KMS-11 (cell line): Measurements from ENCODE around the gene PHF21B.

ENCODE experiments used
- H2AFZ ChIP-seq: fragments of 200-600 bp; sonication (generic); 2 replicates; pipeline ENCODE4 v1.6.1; 2016; ENCODE audit warnings: antibody characterized with exemption, mixed run types, low read depth
- H3K27ac ChIP-seq: fragments of 200-600 bp; sonication (generic); 2 replicates; pipeline ENCODE4 v1.6.1; 2016; ENCODE audit warnings: mild to moderate bottlenecking, mixed run types
- H3K27me3 ChIP-seq: fragments of 200-600 bp; sonication (generic); 2 replicates; pipeline ENCODE4 v1.6.1; 2017; ENCODE audit warnings: mild to moderate bottlenecking, low read depth, mixed run types, moderate library complexity; ENCODE audit not compliant: insufficient read depth
- H3K36me3 ChIP-seq: fragments of 200-600 bp; sonication (generic); 2 replicates; pipeline ENCODE4 v1.6.1; 2017; ENCODE audit warnings: mild to moderate bottlenecking, mixed run types; ENCODE audit not compliant: insufficient read depth
- H3K4me1 ChIP-seq: fragments of 200-600 bp; sonication (generic); 2 replicates; pipeline ENCODE4 v1.6.1; 2016; ENCODE audit warnings: mild to moderate bottlenecking, low read depth, mixed run types; ENCODE audit not compliant: poor library complexity, severe bottlenecking
- H3K4me2 ChIP-seq: fragments of 200-600 bp; sonication (generic); 2 replicates; pipeline ENCODE4 v1.7.0; 2016; ENCODE audit warnings: mild to moderate bottlenecking, mixed run types
- H3K4me3 ChIP-seq: fragments of 200-600 bp; sonication (generic); IDR thresholded peaks from 2 replicates; pipeline ENCODE4 v1.6.1; 2017; ENCODE audit warnings: low read depth, low read length, mixed read lengths; ENCODE audit not compliant: insufficient read depth
- H3K79me2 ChIP-seq: fragments of 200-600 bp; sonication (generic); 2 replicates; pipeline ENCODE4 v1.6.1; 2016; ENCODE audit warnings: low read depth, mixed run types; ENCODE audit not compliant: insufficient read depth
- H3K9ac ChIP-seq: fragments of 200-600 bp; sonication (generic); 2 replicates; pipeline ENCODE4 v1.6.1; 2016; ENCODE audit warnings: mild to moderate bottlenecking, mixed run types
- H4K20me1 ChIP-seq: fragments of 200-600 bp; sonication (generic); 2 replicates; pipeline ENCODE4 v1.6.1; 2016; ENCODE audit warnings: mild to moderate bottlenecking, mixed run types; ENCODE audit not compliant: insufficient read depth
- TF ChIP-seq, protein P1 (sequence below): fragments of 200-600 bp; sonication (generic); conservative IDR thresholded peaks from 2 replicates; pipeline ENCODE4 v1.6.1; 2017; ENCODE audit warnings: low read depth, mild to moderate bottlenecking, antibody characterized with exemption, low read length, moderate library complexity, mixed read lengths

The PHF21B gene

DNA sequence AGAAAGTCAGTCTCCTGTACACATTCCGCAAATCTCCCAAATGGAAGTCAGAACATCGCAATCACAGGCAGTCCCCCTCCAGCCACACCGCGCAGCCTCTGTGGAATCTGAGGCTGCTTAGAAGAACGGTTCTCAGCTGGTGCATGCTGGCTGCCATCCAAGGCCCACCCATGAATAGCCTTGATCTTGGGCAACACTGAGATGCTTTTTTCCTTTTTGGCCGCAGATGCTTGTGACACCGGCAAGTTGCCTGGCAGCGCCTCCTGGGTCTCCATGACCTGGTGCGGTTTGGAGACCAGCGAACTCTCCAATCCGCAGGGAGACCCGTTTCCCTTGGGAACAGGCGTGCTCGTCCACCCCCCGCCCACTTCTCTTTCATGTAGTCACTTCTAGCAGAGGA lies 26.3 kb upstream of the PHF21B start:
- TF ChIP-seq, protein P1, sequence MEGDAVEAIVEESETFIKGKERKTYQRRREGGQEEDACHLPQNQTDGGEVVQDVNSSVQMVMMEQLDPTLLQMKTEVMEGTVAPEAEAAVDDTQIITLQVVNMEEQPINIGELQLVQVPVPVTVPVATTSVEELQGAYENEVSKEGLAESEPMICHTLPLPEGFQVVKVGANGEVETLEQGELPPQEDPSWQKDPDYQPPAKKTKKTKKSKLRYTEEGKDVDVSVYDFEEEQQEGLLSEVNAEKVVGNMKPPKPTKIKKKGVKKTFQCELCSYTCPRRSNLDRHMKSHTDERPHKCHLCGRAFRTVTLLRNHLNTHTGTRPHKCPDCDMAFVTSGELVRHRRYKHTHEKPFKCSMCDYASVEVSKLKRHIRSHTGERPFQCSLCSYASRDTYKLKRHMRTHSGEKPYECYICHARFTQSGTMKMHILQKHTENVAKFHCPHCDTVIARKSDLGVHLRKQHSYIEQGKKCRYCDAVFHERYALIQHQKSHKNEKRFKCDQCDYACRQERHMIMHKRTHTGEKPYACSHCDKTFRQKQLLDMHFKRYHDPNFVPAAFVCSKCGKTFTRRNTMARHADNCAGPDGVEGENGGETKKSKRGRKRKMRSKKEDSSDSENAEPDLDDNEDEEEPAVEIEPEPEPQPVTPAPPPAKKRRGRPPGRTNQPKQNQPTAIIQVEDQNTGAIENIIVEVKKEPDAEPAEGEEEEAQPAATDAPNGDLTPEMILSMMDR, result no peak
- Histone ChIP-seq H4K20me1 (no peaks in the 10 kb centered on the region), H3K4me1 (no peaks in the 10 kb centered on the region), H3K27me3 (peaks cover 5% of the 10 kb centered on the region; the same call in 1 of the 2 replicates), H3K79me2 (no peaks in the 10 kb centered on the region), H3K9ac (no peak overlapping the region), H3K4me3 (no peak overlapping the region), H3K36me3 (no peaks in the 10 kb centered on the region), H3K4me2 (no peak overlapping the region), H2AFZ (no peak overlapping the region), H3K27ac (no peak overlapping the region)

DNA sequence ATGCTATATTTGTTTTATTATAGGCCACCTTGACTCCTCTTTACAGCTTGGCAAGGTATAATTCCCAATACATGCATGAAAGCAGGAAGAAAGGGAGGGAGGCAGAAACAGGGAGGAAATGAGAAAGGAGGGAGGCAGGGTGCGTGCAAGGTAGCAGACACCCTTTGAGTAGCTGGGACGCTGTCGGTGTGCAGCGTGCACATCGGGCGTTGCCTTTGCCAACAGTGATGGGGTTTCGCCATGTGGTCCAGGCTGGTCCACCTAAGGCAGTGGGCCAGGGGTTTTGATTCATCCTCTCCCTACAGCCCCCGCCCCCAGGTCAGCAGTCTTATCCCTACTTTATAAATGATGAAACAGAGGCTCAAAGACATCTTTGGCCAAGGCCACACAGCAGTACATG lies 25.0 kb upstream of the PHF21B start:
- H3K9ac ChIP-seq, result no peak overlapping the region
- no peak overlapping the region for H3K4me3 ChIP-seq
- no peaks in the 10 kb centered on the region for H3K36me3 ChIP-seq
- no peaks in the 10 kb centered on the region for H3K4me1 ChIP-seq
- no peak overlapping the region for H3K27ac ChIP-seq
- H4K20me1 ChIP-seq, result no peaks in the 10 kb centered on the region
- no peak overlapping the region for H3K4me2 ChIP-seq
- no peaks in the 10 kb centered on the region; the same call in 1 of the 2 replicates for H3K27me3 ChIP-seq
- H2AFZ ChIP-seq, result no peak overlapping the region
- H3K79me2 ChIP-seq, result no peaks in the 10 kb centered on the region
- TF ChIP-seq, protein P1, result no peak

DNA sequence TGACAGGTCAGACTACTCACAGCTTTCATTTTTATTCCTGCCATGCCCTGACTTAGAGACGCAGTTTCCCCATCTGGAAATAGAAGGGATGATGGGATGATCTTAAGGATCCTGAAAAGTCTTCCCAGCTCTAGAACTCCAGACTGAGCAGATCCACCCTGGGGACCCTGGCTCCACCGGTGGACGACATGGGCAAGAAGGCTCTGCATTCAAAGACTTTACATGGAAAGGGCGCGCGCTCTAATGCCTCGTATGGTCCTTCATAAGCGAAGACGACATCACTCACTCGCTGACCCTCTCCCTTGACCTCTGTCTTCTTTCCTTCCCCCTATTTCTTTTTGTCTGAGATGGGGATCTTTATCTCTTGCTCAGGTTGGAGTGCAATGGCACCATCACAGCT lies 24.4 kb upstream of the PHF21B start:
- Histone ChIP-seq H3K4me3 (no peak overlapping the region), H3K9ac (no peak overlapping the region), H3K4me2 (no peak overlapping the region), H2AFZ (no peak overlapping the region), H3K79me2 (no peaks in the 10 kb centered on the region), H4K20me1 (no peaks in the 10 kb centered on the region), H3K27me3 (no peaks in the 10 kb centered on the region; the same call in 1 of the 2 replicates), H3K36me3 (no peaks in the 10 kb centered on the region), H3K27ac (no peak overlapping the region), H3K4me1 (no peaks in the 10 kb centered on the region)
- TF ChIP-seq, protein P1, result no peak

DNA sequence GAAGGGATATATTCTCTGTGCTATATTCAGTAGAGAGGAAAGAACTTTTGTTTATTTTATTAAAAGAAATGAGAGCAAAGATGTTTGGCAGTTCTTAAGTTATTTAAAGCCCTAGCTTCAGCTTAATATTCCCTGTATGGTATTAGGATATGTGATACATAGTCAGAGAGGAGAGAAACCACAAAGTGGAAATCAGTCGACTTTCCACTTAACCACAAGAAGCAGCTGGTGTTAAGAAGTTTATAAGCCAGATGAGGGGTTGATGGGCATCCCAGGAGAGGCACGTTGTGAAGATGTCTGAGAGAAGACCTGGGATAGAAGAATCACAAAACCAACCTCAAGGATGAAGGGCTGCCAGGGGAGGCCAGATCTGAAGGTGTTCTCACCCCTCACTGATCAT lies 23.3 kb upstream of the PHF21B start:
- no peak overlapping the region for H3K4me2 ChIP-seq

More for the DNA sequence above, 23.3 kb upstream of the PHF21B start:
- H3K27ac ChIP-seq, result no peak overlapping the region
- no peaks in the 10 kb centered on the region for H3K79me2 ChIP-seq
- H4K20me1 ChIP-seq, result no peaks in the 10 kb centered on the region
- H3K36me3 ChIP-seq, result no peaks in the 10 kb centered on the region
- H3K9ac ChIP-seq, result no peak overlapping the region
- no peaks in the 10 kb centered on the region for H3K4me1 ChIP-seq
- no peak overlapping the region for H3K4me3 ChIP-seq
- TF ChIP-seq, protein P1, result no peak
- H3K27me3 ChIP-seq, result no peaks in the 10 kb centered on the region; the same call in 1 of the 2 replicates
- H2AFZ ChIP-seq, result no peak overlapping the region
